ENCODE results near the gene PRKAG3.

GRCh38 chr2:218828477-218828778 is 3.2 kb downstream of the PRKAG3 start:
- TF ChIP-seq, protein P1, sequence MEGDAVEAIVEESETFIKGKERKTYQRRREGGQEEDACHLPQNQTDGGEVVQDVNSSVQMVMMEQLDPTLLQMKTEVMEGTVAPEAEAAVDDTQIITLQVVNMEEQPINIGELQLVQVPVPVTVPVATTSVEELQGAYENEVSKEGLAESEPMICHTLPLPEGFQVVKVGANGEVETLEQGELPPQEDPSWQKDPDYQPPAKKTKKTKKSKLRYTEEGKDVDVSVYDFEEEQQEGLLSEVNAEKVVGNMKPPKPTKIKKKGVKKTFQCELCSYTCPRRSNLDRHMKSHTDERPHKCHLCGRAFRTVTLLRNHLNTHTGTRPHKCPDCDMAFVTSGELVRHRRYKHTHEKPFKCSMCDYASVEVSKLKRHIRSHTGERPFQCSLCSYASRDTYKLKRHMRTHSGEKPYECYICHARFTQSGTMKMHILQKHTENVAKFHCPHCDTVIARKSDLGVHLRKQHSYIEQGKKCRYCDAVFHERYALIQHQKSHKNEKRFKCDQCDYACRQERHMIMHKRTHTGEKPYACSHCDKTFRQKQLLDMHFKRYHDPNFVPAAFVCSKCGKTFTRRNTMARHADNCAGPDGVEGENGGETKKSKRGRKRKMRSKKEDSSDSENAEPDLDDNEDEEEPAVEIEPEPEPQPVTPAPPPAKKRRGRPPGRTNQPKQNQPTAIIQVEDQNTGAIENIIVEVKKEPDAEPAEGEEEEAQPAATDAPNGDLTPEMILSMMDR (conservative IDR thresholded peaks at IDR 0.05; ENCODE audit: low read depth in 2 of 2) = no peak
- TF ChIP-seq EZH2phosphoT487 (IDR thresholded peaks at IDR 0.05; ENCODE audit: unreplicated experiment) (no peak), EZH2 (IDR thresholded peaks at IDR 0.05; ENCODE audit: low read depth, unreplicated experiment) (no peak), ZNF331 (CRISPR knock-in tag; IDR thresholded peaks at IDR 0.05; ENCODE audit: low read depth) (no peak), JUNB (IDR thresholded peaks at IDR 0.05; ENCODE audit: unreplicated experiment) (no peak), POLR2AphosphoS5 (IDR thresholded peaks at IDR 0.05; ENCODE audit: low read depth) (no peak)
